ENCODE results near the gene GALNTL6.
A peak's percentile ranks its signal among the peaks of the same experiment; 100 is the strongest.
"Not testable (repeated sequence)": the region's sequence is repeated elsewhere in the genome, so short reads cannot be mapped to it uniquely, and the experiment has no call there.

Gene GALNTL6

DNA sequence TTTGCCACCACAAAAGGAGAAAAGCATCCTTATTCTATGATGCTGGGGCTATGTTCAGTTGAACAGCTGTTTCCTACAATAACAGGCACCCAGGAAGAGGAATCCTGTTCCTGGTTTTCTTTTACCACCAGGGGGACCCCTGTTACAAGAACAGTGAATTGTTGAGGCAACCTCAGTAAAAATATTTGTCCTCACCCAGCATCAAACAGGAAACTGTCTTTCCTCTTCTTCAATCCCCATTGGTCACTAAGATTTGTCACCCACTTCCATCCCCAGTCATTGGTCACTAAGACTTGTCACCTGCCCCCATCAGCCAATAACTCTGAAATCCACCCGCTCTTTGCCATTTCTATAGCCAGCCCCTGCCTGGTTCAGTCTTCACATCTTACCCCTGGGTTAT is 1211.9 kb downstream of the GALNTL6 start:
- DNase-seq (ENCODE audit: extremely low spot score), result peak; percentile 59
- ChIA-PET POLR2A (no interaction called here), CTCF (interaction anchor here (0.7 to 3.2 kb wide), 12 partner anchors 11 to 276 kb away, joined by 3 to 35 read pairs (median 4); partner anchors contain the start of gene GALNT7)

GRCh38 chr4:173037242-173037641 is 1224.0 kb downstream of the GALNTL6 start:
- no peak for TF ChIP-seq ZNF384 (IDR thresholded peaks at IDR 0.05)
- no peak for TF ChIP-seq L3MBTL2 (conservative IDR thresholded peaks at IDR 0.05)
- TF ChIP-seq HDGF (IDR thresholded peaks at IDR 0.05; ENCODE audit: borderline replicate concordance), result no peak
- no peak for TF ChIP-seq ELF4 (IDR thresholded peaks at IDR 0.05)
- TF ChIP-seq ARNT (IDR thresholded peaks at IDR 0.05), result no peak
- TF ChIP-seq BHLHE40 (IDR thresholded peaks at IDR 0.05; ENCODE audit: borderline replicate concordance), result no peak
- TF ChIP-seq FOXM1 (IDR thresholded peaks at IDR 0.05; ENCODE audit: borderline replicate concordance), result no peak
- TF ChIP-seq FOXA1 (IDR thresholded peaks at IDR 0.05), result no peak
- TF ChIP-seq TARDBP (IDR thresholded peaks at IDR 0.05), result no peak
- TF ChIP-seq FOXK2 (IDR thresholded peaks at IDR 0.05), result no peak
- no peak for TF ChIP-seq CTBP1 (IDR thresholded peaks at IDR 0.05; ENCODE audit: borderline replicate concordance)
- ChIA-PET POLR2A (interaction anchor here (1.1 to 1.5 kb wide), 2 partner anchors 131 to 298 kb away, joined by 3 to 4 read pairs; partner anchors contain the start of genes GALNT7 and HMGB2), CTCF (interaction anchor here (1.0 to 2.3 kb wide), 6 partner anchors 9 to 264 kb away, joined by 3 to 6 read pairs (median 4); no protein-coding TSS in a partner anchor)
- no peak for DNase-seq (ENCODE audit: extremely low spot score)

More for the DNA sequence above, 1211.9 kb downstream of the GALNTL6 start:
- TF ChIP-seq TARDBP (IDR thresholded peaks at IDR 0.05), result no peak
- no peak for TF ChIP-seq BHLHE40 (IDR thresholded peaks at IDR 0.05; ENCODE audit: borderline replicate concordance)
- TF ChIP-seq LEF1 (IDR thresholded peaks at IDR 0.05; ENCODE audit: borderline replicate concordance), result no peak
- TF ChIP-seq FOXA1 (IDR thresholded peaks at IDR 0.05), result no peak
- TF ChIP-seq HDGF (IDR thresholded peaks at IDR 0.05; ENCODE audit: borderline replicate concordance), result no peak
- TF ChIP-seq SP1 (IDR thresholded peaks at IDR 0.05), result no peak
- no peak for TF ChIP-seq FOXK2 (IDR thresholded peaks at IDR 0.05)
- TF ChIP-seq, protein P1, sequence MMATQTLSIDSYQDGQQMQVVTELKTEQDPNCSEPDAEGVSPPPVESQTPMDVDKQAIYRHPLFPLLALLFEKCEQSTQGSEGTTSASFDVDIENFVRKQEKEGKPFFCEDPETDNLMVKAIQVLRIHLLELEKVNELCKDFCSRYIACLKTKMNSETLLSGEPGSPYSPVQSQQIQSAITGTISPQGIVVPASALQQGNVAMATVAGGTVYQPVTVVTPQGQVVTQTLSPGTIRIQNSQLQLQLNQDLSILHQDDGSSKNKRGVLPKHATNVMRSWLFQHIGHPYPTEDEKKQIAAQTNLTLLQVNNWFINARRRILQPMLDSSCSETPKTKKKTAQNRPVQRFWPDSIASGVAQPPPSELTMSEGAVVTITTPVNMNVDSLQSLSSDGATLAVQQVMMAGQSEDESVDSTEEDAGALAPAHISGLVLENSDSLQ (IDR thresholded peaks at IDR 0.05), result no peak
- no peak for TF ChIP-seq L3MBTL2 (conservative IDR thresholded peaks at IDR 0.05)
- TF ChIP-seq SUZ12 (IDR thresholded peaks at IDR 0.05), result no peak
- TF ChIP-seq NFRKB (IDR thresholded peaks at IDR 0.05), result no peak
- TF ChIP-seq ELF4 (IDR thresholded peaks at IDR 0.05), result no peak
- TF ChIP-seq ZNF384 (IDR thresholded peaks at IDR 0.05), result no peak
- TF ChIP-seq ARNT (IDR thresholded peaks at IDR 0.05), result no peak
- no peak for TF ChIP-seq FOXM1 (IDR thresholded peaks at IDR 0.05; ENCODE audit: borderline replicate concordance)
- no peak for TF ChIP-seq CTBP1 (IDR thresholded peaks at IDR 0.05; ENCODE audit: borderline replicate concordance)

- no peak for DNase-seq (ENCODE audit: extremely low spot score)
- no peak for TF ChIP-seq FOXM1 (IDR thresholded peaks at IDR 0.05; ENCODE audit: borderline replicate concordance)
- TF ChIP-seq SUZ12 (IDR thresholded peaks at IDR 0.05), result no peak
- no peak for TF ChIP-seq NFRKB (IDR thresholded peaks at IDR 0.05)
- TF ChIP-seq FOXA1 (IDR thresholded peaks at IDR 0.05), result no peak
- ChIA-PET CTCF (interaction anchor here (0.7 to 2.3 kb wide), 6 partner anchors 9 to 263 kb away, joined by 3 to 6 read pairs (median 4); no protein-coding TSS in a partner anchor), POLR2A (interaction anchor here (1.5 kb wide), 1 partner anchor 130 kb away, joined by 4 read pairs; the partner anchor contains the start of gene GALNT7)
Measured at GRCh38 chr4:173038192-173038896, 1225.1 kb downstream of the GALNTL6 start.

DNA sequence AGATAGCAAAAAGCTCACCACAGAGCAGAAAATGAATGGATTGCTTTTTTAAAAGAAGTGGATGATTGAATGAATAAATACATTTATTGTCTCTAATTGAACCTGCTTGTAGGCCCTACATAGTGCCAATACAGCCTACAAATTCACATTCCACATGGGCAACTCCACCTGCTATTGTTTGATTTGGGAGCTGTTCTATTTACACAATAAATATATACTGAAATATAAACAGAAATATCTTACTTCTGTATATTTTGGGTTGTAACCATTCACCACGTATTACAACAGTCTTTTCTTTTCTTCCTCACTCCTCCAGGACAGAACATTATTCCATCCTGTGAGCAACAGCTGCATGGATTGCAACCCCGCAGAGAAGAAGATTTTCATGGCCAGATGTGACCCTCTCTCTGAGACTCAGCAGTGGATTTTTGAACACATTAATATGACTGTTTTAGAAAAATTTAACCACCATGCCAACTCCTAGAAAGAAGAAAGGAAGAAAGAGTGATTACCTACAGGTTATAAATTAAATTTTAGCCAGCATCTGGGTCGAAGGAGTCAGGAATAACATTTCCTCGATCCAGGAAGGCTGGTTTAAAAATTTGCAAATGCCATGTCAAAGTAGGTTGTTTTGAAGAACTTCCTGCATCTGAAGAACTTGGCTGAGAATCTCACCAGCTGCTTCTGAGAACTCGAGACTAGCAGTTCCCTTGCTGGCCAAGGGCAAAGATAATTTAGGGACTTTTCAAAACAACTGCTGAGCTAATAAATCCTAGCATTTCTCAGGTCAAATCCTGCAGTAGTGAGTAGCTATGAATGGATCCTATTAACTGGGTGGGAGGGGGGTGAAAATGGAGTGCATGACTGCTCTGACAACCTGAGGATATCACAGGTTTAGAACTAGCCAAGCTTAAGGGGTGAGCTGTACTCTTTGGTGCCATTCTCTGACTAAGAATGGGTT is 1226.7 kb downstream of the GALNTL6 start:
- CTCF ChIA-PET, result interaction anchor here (0.7 to 2.3 kb wide), 6 partner anchors 10 to 417 kb away, joined by 3 to 6 read pairs (median 4); no protein-coding TSS in a partner anchor
- no peak for DNase-seq (ENCODE audit: extremely low spot score)
- TF ChIP-seq FOXK2 (IDR thresholded peaks at IDR 0.05), result no peak
- TF ChIP-seq FOXA1 (IDR thresholded peaks at IDR 0.05), result no peak
- no peak for TF ChIP-seq LEF1 (IDR thresholded peaks at IDR 0.05; ENCODE audit: borderline replicate concordance)
- no peak for TF ChIP-seq FOXM1 (IDR thresholded peaks at IDR 0.05; ENCODE audit: borderline replicate concordance)
- no peak for TF ChIP-seq SP1 (IDR thresholded peaks at IDR 0.05)
- no peak for TF ChIP-seq ZNF384 (IDR thresholded peaks at IDR 0.05)
- no peak for TF ChIP-seq L3MBTL2 (conservative IDR thresholded peaks at IDR 0.05)
- TF ChIP-seq, protein P1 (IDR thresholded peaks at IDR 0.05), result no peak
- TF ChIP-seq CTBP1 (IDR thresholded peaks at IDR 0.05; ENCODE audit: borderline replicate concordance), result no peak
- no peak for TF ChIP-seq TARDBP (IDR thresholded peaks at IDR 0.05)
- no peak for TF ChIP-seq BHLHE40 (IDR thresholded peaks at IDR 0.05; ENCODE audit: borderline replicate concordance)
- no peak for TF ChIP-seq HDGF (IDR thresholded peaks at IDR 0.05; ENCODE audit: borderline replicate concordance)
- no peak for TF ChIP-seq ELF4 (IDR thresholded peaks at IDR 0.05)
- no peak for TF ChIP-seq NFRKB (IDR thresholded peaks at IDR 0.05)
- no peak for TF ChIP-seq SUZ12 (IDR thresholded peaks at IDR 0.05)
- TF ChIP-seq ARNT (IDR thresholded peaks at IDR 0.05), result no peak

GRCh38 chr4:173041482-173041881 is 1228.3 kb downstream of the GALNTL6 start:
- POLR2A ChIA-PET, result no interaction called here
- no peak for DNase-seq (ENCODE audit: extremely low spot score)
- TF ChIP-seq, protein P1 (IDR thresholded peaks at IDR 0.05), result no peak
- TF ChIP-seq SP1 (IDR thresholded peaks at IDR 0.05) (no peak), TARDBP (IDR thresholded peaks at IDR 0.05) (no peak), ELF4 (IDR thresholded peaks at IDR 0.05) (no peak), ZNF384 (IDR thresholded peaks at IDR 0.05) (no peak), NFRKB (IDR thresholded peaks at IDR 0.05) (no peak), FOXK2 (IDR thresholded peaks at IDR 0.05) (no peak)
- CTCF ChIA-PET, result interaction anchor here (1.2 kb wide), 1 partner anchor 16 kb away, joined by 4 read pairs; no protein-coding TSS in a partner anchor

More for the DNA sequence above, 1226.7 kb downstream of the GALNTL6 start:
- POLR2A ChIA-PET, result interaction anchor here (0.8 to 1.3 kb wide), 2 partner anchors 128 to 295 kb away, joined by 3 to 4 read pairs; partner anchors contain the start of genes GALNT7 and HMGB2

- CTCF ChIA-PET; POLR2A ChIA-PET; DNase-seq (ENCODE audit: extremely low spot score): not testable (repeated sequence)
Measured at GRCh38 chr4:173042139-173042538, 1228.9 kb downstream of the GALNTL6 start.
